RWPE2 (cell line): ENCODE measurements around the gene REC8.

Experiments
- ATAC-seq: fragments of 200-7000 bp; cut with Tn5 transposase; 3 replicates; pipeline ENCODE4 v1.9.1; 2021; ENCODE audit warnings: low read depth
- DNase-seq: peaks from one replicate; pipeline ENCODE4 v3.0.0-alpha.2; 2020; ENCODE audit warnings: low spot score
- H3K27ac ChIP-seq: fragments of 450-650 bp; 2 replicates; pipeline ENCODE4 v1.5.1; 2017; ENCODE audit warnings: mild to moderate bottlenecking; ENCODE audit not compliant: poor library complexity, severe bottlenecking
- H3K27me3 ChIP-seq: fragments of 250-450 bp; sonication (Bioruptor Pico); 2 replicates; pipeline ENCODE4 v1.5.1; 2021; ENCODE audit warnings: mild to moderate bottlenecking, moderate library complexity; ENCODE audit not compliant: insufficient read depth, poor library complexity, severe bottlenecking
- H3K36me3 ChIP-seq: fragments of 250-450 bp; sonication (Bioruptor Pico); 2 replicates; pipeline ENCODE4 v1.5.1; 2020; ENCODE audit warnings: low read depth, mild to moderate bottlenecking, moderate library complexity
- H3K4me1 ChIP-seq: fragments of 250-450 bp; sonication (Bioruptor Pico); 2 replicates; pipeline ENCODE4 v1.5.1; 2021; ENCODE audit warnings: mild to moderate bottlenecking, moderate library complexity; ENCODE audit not compliant: insufficient read depth, poor library complexity, severe bottlenecking
- H3K4me3 ChIP-seq: fragments of 250-450 bp; sonication (Bioruptor Pico); 2 replicates; pipeline ENCODE4 v1.5.1; 2021; ENCODE audit warnings: mild to moderate bottlenecking, moderate library complexity; ENCODE audit not compliant: severe bottlenecking
- H3K9me3 ChIP-seq: fragments of 250-450 bp; sonication (Bioruptor Pico); 2 replicates; pipeline ENCODE4 v1.5.1; 2021; ENCODE audit warnings: mild to moderate bottlenecking, moderate library complexity; ENCODE audit not compliant: severe bottlenecking
- CTCF ChIP-seq: fragments of 450-650 bp; IDR thresholded peaks from one replicate; pipeline ENCODE4 v1.5.1; 2017; ENCODE audit warnings: mild to moderate bottlenecking, moderate library complexity; ENCODE audit not compliant: poor library complexity, severe bottlenecking

REC8 gene

GRCh38 chr14:24207104-24207551 is 35.2 kb downstream of the REC8 start:
- Histone ChIP-seq H3K27ac (no peak overlapping the region), H3K36me3 (peaks cover 79% of the 10 kb centered on the region), H3K4me1 (no peaks in the 10 kb centered on the region), H3K4me3 (no peak overlapping the region), H3K27me3 (no peaks in the 10 kb centered on the region), H3K9me3 (no peaks in the 10 kb centered on the region)
- no peak for TF ChIP-seq CTCF
- no peak for DNase-seq
- no peak for ATAC-seq

- ATAC-seq (no peak), DNase-seq (no peak)
- H3K4me3 ChIP-seq = no peak overlapping the region
- no peaks in the 10 kb centered on the region for H3K27me3 ChIP-seq
- TF ChIP-seq CTCF = no peak
- H3K4me1 ChIP-seq = no peaks in the 10 kb centered on the region
- H3K36me3 ChIP-seq = peaks cover 74% of the 10 kb centered on the region
- H3K27ac ChIP-seq = no peak overlapping the region
- H3K9me3 ChIP-seq = no peaks in the 10 kb centered on the region
Observed at GRCh38 chr14:24207625-24208024, 35.7 kb downstream of the REC8 start.

- Histone ChIP-seq H3K4me3 (no peak overlapping the region), H3K9me3 (no peaks in the 10 kb centered on the region), H3K4me1 (peaks cover 13% of the 10 kb centered on the region), H3K27ac (no peak overlapping the region), H3K27me3 (no peaks in the 10 kb centered on the region), H3K36me3 (peaks cover 56% of the 10 kb centered on the region)
- TF ChIP-seq CTCF = no peak
- DNase-seq = no peak
- no peak for ATAC-seq
Observed at GRCh38 chr14:24211311-24211710, 39.4 kb downstream of the REC8 start.

- TF ChIP-seq CTCF = no peak
- DNase-seq (peak; percentile 100), ATAC-seq (peak; percentile 89)
- peaks cover 13% of the 10 kb centered on the region for H3K4me1 ChIP-seq
- H3K27me3 ChIP-seq = no peaks in the 10 kb centered on the region
- peak within 1 kb of the TSS; percentile 79 for H3K4me3 ChIP-seq
- H3K36me3 ChIP-seq = peaks cover 57% of the 10 kb centered on the region
- H3K27ac ChIP-seq = peak within 1 kb of the TSS; percentile 82
- no peaks in the 10 kb centered on the region for H3K9me3 ChIP-seq
Observed at GRCh38 chr14:24212924-24213865, 41.3 kb downstream of the REC8 start, which contains the start of gene CHMP4A. Gene CHMP4A (minus strand): TSS chr14:24213488. CDS start chr14:24213439, 49 bp downstream.
